ENCODE data around the gene PRAMEF18.
A peak's percentile ranks its signal among the peaks of the same experiment; 100 is the strongest.
"Not testable (repeated sequence)": the region's sequence is repeated elsewhere in the genome, so short reads cannot be mapped to it uniquely, and the experiment has no call there.

PRAMEF18 gene

GRCh38 chr1:13225675-13226204, at the start of gene PRAMEF18:
TSS of gene PRAMEF18 (minus strand) at chr1:13226154. CDS start at chr1:13226106, 48 bp downstream.
- not testable (repeated sequence) for DNase-seq

- DNase-seq, result not testable (repeated sequence)
These were observed 39.2 kb upstream of the PRAMEF18 start for GRCh38 chr1:13265124-13265523.

- DNase-seq, result not testable (repeated sequence)
These were observed 27.9 kb upstream of the PRAMEF18 start, which contains the start of gene PRAMEF5 for GRCh38 chr1:13253898-13254297. TSS of gene PRAMEF5 (plus strand) at chr1:13254198. CDS start at chr1:13259269, 5,071 bp downstream.

- not testable (repeated sequence) for DNase-seq
These were observed 21.2 kb upstream of the PRAMEF18 start for GRCh38 chr1:13247122-13247521.

- not testable (repeated sequence) for DNase-seq
These were observed 20.6 kb upstream of the PRAMEF18 start for GRCh38 chr1:13246554-13246871.

- not testable (repeated sequence) for DNase-seq
These were observed 20.0 kb upstream of the PRAMEF18 start for GRCh38 chr1:13245841-13246553.

- not testable (repeated sequence) for DNase-seq
These were observed 17.7 kb upstream of the PRAMEF18 start for GRCh38 chr1:13243536-13244263.

GRCh38 chr1:13239633-13240032, 13.7 kb upstream of the PRAMEF18 start:
- not testable (repeated sequence) for DNase-seq

GRCh38 chr1:13237572-13237971, 11.6 kb upstream of the PRAMEF18 start:
- not testable (repeated sequence) for DNase-seq

GRCh38 chr1:13234057-13234456, 8.1 kb upstream of the PRAMEF18 start:
- DNase-seq, result not testable (repeated sequence)

GRCh38 chr1:13232056-13232455, 6.1 kb upstream of the PRAMEF18 start:
- DNase-seq, result not testable (repeated sequence)

GRCh38 chr1:13231061-13231750, 5.3 kb upstream of the PRAMEF18 start:
- not testable (repeated sequence) for DNase-seq

GRCh38 chr1:13230601-13231000, 4.6 kb upstream of the PRAMEF18 start:
- not testable (repeated sequence) for DNase-seq

GRCh38 chr1:13230096-13230495, 4.1 kb upstream of the PRAMEF18 start:
- not testable (repeated sequence) for DNase-seq

- peak; percentile 33 for DNase-seq
These were observed 2.4 kb upstream of the PRAMEF18 start for GRCh38 chr1:13228343-13228781.

- not testable (repeated sequence) for DNase-seq
These were observed 1.5 kb upstream of the PRAMEF18 start for GRCh38 chr1:13227271-13228055.

- DNase-seq, result no peak
These were observed 1.4 kb downstream of the PRAMEF18 start for GRCh38 chr1:13224480-13225060.

- not testable (repeated sequence) for DNase-seq
These were observed 3.2 kb downstream of the PRAMEF18 start for GRCh38 chr1:13222788-13223187.

GRCh38 chr1:13219203-13219602, 6.8 kb downstream of the PRAMEF18 start:
- DNase-seq, result not testable (repeated sequence)

GRCh38 chr1:13216619-13217018, 9.3 kb downstream of the PRAMEF18 start:
- DNase-seq, result not testable (repeated sequence)

GRCh38 chr1:13208712-13209111, 17.2 kb downstream of the PRAMEF18 start:
- not testable (repeated sequence) for DNase-seq

- DNase-seq, result not testable (repeated sequence)
These were observed 24.6 kb downstream of the PRAMEF18 start, which contains the start of gene PRAMEF13 for GRCh38 chr1:13201309-13201708. TSS of gene PRAMEF13 (minus strand) at chr1:13201409. CDS start at chr1:13199589, 1,820 bp downstream.

Data from stimulated activated CD4-positive, alpha-beta T cell treated with anti-CD3 and anti-CD28 coated beads, Interleukin-12 subunit alpha, Interleukin-12 subunit beta, amount 100 ng/mL, for 4 hours (primary cell).